GM15510 (cell line): ENCODE data around the gene LRP1B.

Experiments
- POLR2A ChIP-seq: IDR thresholded peaks from 3 replicates; pipeline ENCODE4 v1.6.1; 2011; ENCODE audit warnings: borderline replicate concordance; ENCODE audit not compliant: insufficient read length; ENCODE audit errors: extremely low read depth

Gene LRP1B

DNA sequence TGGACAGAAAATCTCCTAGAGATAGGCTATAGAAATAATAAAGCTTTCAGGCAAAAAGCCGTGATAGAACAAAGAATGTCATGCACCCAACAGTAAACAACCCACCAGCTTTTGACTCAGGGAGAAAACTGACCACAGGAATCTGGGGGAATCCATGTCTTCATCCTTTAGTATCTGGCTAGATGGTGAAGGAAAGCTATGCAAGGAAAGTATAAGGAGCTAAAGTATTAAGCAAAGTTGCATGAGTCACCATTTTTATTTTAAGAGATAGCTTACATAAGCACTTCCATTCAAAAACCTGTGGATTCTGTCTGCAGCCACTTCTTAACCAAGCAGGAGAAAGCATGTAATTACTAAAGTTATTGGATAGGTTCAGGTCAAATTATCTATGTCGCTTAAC lies 363.8 kb downstream of the LRP1B start:
- TF ChIP-seq POLR2A = no peak

DNA sequence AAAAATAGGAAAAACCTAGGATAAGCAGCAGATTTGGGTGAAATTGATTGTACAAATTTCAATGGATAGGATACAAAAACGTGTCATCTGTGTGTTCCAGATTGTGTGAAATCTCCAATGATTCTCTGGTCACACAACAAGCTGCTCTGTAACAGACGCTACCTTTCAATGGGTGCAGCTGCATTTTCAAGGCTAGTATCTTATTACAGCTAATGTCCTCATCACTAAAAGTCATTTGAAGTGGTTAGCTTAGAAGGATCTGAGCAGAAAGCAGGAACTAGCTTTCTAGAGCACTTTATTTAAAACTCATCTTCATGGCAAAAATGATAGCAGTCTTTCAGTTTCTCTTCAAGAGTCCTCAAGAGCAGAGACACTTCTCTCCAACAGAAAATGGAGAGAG lies 364.6 kb downstream of the LRP1B start:
- TF ChIP-seq POLR2A = no peak

DNA sequence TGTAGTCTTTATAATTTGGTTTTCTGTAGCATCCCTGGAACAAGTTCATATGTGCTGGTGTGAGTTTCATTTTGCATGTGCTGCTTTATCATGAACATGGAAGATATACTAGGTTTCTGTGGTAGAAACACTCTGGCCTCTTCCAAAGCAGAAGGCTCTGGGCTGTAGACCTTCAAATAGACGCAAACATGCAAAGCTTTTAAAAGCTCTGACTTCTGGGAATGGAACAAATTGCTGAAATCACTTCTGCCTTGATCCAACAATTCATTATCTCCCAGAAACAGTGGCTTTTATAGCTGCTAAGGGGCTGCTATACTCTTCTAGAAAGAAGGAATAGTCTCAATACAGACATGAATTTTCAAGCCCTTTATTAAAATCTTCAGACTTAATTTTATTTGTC lies 382.2 kb downstream of the LRP1B start:
- TF ChIP-seq POLR2A = no peak

DNA sequence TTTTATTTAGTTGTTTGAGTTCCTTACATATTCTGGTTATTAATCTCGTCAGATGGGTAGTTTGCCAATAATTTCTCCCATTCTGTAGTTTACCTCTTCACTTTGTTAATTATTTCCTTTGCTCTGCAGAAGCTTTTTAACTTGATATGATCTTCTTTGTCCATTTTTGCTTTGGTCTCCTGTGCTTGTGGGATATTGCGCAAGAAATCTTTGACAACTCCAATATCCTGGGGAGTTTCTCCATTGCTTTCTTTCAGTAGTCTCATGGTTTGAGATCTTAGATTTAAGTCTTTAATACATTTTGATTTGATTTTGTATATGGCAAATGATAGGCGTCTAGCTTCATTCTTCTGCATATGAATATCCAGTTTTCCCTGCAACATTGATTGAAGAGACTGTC lies 389.2 kb downstream of the LRP1B start:
- TF ChIP-seq POLR2A = no peak

DNA sequence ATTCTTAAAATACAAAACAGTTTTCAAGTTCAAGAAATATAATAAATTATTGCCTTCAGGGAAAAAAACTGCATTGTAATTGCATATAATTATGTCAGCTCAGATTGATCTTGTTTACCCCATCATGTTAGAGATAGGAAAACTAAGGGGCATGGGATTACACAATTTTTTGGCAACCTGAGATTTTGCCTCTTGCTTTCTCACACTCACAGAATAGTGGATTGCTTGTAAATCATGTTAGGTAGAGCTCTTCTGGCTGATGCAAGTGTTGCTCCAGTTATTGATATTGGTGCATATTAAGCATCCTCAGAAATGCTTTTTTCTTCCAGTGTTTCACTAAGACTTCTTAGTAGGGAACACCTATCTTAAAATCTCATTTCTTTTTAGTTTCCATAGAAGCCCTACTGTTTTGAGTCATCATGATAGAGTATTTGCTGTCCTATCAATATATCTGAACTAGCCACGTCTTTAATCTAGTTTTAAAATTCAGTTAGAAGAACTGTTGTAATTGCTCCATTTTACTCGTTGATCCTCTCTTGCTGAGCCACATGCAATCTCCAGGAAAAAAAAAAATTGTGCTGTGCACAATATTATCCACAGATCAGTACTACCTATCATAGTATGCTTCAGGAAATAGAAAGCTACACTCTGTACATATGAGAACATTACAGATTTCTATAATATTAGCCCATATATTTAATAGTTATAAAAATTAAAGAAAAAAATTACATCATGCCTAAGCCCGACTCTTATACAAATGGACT lies 393.1 kb downstream of the LRP1B start:
- TF ChIP-seq POLR2A = no peak

DNA sequence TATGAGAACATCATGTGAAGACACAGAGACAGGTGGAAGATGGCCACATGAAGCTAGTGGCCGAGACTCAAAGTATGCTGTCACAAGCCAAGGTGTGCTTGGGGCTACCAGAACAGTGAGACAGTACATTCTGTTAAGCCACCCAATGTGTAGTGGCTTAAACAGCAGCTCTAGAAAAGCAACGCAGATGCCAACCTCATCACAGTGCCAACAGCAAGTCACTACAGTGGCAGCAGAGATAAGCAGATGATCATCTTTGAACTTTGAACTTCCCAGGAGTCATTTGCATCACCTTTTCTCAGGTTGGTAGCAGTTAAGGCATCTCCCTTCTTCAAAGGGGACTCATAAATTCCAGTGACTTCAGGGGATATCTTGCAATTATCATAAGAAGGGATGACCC lies 394.4 kb downstream of the LRP1B start:
- no peak for TF ChIP-seq POLR2A

DNA sequence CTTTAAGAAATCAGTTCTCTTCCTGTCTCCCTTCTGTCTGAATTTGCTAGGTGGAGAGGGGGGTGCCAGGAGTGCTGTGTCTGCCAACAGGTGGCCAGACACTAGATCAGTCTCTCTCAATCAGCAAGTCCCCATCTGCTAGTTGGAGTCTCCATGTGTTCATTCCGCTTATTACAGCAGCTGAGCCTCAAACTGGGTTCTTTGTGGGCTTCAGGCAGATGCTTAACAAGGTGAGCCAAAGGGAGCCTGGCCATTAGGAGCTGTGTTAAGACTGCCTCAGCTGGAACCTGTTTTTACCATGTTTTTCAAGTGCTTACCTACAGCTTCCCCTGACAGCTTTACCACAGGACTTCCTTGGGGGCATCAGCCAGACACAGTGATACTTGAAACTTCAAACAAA lies 401.9 kb downstream of the LRP1B start:
- no peak for TF ChIP-seq POLR2A

DNA sequence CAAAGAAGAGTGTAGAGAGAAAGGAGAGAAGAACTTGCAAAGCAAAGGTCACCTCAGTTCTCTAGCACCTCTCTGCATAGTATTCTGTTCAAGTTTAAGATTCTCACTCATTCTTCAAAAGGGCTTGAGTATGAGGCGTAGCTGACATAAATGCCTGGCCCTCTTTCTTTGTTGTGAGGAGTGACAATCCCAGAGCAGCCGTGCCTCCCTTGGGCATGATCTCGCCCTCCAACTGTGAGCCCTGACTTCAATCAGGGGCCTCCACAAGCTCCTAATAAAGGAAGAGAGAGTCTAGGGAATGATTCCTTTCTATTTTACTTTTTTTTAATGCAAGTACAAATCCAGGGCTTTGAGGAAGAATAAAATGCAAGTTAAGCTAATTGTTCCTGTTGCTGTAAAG lies 402.7 kb downstream of the LRP1B start:
- TF ChIP-seq POLR2A = no peak

DNA sequence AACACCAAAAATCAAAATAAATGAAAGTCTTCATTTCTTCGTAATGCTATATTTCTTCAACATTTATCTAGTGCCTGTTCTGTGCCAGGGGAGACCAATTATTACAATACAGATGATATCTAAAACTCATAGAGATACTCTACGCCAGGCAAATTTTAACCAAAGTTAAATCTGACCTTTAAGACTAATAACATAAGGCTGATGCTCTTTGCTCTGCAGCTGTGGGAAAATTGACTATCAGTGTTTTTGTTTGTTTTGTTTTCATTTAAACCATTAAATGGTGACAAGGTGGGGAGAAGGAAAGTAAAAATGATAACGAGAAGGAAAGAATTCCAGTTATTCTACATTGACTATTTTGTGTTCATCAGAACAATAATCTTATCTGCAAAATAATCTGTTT lies 406.4 kb downstream of the LRP1B start:
- no peak for TF ChIP-seq POLR2A

DNA sequence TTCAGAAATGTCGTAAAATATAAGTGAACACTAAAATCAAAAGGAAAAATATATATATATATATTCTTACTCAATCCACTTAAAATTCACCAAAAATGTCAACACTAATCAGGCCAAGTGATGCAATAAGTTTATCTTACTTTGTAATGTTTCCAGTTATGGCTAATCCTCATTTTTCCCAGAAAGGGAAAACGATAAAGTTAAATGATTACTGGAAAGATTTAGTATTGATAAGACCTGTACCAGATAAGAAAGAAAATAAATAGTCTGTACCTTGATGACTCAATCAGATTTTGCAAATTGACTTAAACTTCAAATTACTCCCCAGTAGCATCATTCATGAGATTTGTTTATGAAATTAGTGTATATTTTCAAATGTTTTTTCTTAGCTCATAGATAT lies 407.0 kb downstream of the LRP1B start:
- TF ChIP-seq POLR2A = no peak

DNA sequence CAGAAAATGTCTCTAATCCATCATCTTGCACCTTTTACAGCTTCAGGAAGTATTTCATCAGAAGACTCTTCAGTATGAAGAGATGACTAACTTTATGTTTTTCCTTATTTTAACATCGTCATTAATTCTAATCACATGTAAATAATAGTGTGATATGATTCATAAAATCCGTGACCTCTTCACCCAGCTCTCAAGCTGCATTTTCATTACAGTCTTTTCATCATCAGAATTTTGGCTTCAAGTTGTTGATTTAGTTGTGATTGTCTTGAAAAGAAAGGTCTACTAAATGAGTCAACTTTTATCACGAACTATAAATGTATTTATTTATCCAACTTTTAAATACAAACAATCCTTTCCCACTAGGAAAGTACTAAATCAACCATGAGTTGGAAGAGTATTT lies 410.3 kb downstream of the LRP1B start:
- TF ChIP-seq POLR2A = no peak

DNA sequence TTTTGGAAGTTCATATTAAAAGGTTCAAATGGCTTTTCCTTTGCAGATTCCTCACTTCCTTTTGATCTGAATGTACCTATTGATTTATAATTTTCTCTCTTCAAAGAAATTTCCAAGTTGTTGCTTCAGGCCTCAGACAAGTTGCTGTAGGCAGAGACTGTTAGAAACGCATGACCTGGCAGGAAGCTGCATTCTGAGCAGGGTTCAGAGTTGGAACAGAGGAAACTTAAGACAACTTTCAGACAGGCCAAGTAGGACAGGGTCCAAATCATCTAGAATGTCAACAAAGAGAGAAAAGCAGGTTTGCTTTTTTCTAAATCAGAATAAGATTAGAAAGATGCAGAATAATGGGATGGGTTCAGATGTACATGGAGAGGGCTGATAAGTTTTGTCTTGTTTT lies 416.3 kb downstream of the LRP1B start:
- TF ChIP-seq POLR2A = no peak

DNA sequence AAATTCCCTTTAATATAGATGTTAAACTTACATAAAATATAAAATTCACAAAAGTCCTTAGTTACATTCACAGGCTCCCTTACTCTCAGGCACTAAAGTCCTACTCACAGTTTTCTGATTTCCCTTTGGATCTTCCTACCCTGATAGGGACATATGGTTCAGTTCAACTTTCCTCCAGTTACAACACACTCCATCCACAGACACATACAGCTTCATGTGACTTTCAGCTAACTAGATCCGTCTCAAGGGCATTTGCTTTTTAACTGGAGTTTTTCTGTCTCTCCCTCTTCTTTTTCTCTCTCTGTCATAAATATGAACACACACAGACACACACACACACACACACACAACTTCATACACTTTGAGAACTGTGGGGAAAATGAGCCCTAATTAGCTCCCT lies 419.2 kb downstream of the LRP1B start:
- no peak for TF ChIP-seq POLR2A

DNA sequence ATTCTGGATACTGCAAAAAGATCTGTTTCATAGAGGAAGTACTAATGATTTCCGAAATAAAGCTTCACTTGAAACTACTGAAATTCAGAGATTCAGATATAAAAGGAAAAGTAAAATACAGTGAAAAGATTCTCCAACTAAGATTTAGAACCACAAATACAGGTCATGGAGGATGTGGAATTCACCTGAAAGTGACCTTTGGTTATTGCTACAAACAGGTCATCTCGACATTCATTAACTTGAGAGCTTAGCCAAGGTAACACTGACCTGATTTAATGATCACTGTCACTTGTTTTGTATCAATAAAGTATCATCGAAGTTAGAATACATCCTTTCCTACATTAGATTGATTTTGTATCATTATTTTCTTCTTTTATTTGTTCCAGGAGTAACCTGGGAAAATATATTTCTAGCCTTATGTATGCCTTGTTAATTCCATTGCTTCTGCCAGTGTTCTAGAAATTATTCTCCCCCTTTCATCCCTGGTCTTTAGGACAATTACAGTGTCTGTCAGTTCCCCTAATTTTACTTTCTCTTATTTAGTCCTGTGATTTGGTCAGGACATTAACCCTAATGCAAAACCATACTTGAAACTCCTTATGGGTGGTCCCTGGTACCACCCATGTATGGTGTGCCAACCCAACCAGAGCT lies 420.1 kb downstream of the LRP1B start:
- no peak for TF ChIP-seq POLR2A

DNA sequence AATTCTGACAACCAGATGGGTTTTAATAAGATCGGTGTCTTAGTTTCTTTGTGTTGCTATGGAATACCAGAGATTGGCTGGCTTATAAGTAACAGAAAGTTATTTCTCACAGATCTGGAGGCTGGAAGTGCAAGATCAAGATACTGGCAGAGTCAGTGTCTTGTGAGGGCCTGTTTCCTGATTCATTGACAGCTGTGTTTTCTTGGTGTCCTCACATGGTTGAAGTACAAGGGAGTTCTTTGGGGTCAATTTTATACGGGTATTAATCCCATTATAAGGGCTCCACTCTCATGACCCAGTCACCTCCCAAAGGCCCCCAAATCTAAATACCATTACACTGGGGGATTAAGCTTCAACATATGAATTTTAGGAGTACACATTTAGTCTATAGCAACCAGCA lies 421.1 kb downstream of the LRP1B start:
- no peak for TF ChIP-seq POLR2A

DNA sequence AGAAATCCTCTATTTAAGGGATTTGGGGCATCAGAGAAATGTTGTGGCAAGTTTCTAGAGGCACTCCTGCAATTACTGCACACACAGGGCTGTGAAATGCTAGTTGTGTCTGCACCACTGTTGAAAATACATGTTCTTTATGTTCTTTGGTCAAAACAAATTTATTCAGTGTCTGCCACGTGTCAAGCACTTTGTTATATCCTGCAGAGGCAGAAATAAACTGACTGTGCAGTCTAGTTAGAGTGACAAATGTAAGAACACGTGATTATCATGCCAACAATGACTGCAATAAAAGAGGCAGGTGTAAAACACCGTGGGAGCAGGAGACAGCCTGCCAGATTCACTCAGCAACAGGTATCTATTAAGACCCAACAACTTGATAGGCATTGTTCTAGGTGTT lies 423.3 kb downstream of the LRP1B start:
- TF ChIP-seq POLR2A = no peak
